Thoracic aorta (tissue), 2 donors: ENCODE measurements around the gene CUTA. TPM values are rescaled to one million over a fixed set of nuclear protein-coding genes. Genes with fewer than 3 reads are reported as not detected.
"Not testable (repeated sequence)": the region's sequence is repeated elsewhere in the genome, so short reads cannot be mapped to it uniquely, and the experiment has no call there.

ENCODE experiments used
- ATAC-seq: fragments of 150-250 bp; one replicate; pipeline ENCODE4 v1.8.0; 2017; ENCODE audit warnings: low read depth; ENCODE audit not compliant: insufficient number of reproducible peaks, low FRiP score
- DNase-seq: peaks from one replicate; pipeline ENCODE4 v3.0.0-alpha.2; 2020; ENCODE audit warnings: low spot score
- H3K27ac ChIP-seq, 2 donors: fragments of 200-600 bp; sonication (generic); 1 replicate in 1 of 2; 2 replicates in 1 of 2; pipeline ENCODE4 v1.5.1; 2016; ENCODE audit warnings: mild to moderate bottlenecking in 2 of 2, moderate library complexity in 2 of 2
- H3K27me3 ChIP-seq: fragments of 200-600 bp; sonication (generic); replicated peaks from 2 replicates; pipeline ENCODE4 v1.6.0; 2016; ENCODE audit warnings: mild to moderate bottlenecking; ENCODE audit not compliant: insufficient read depth
- H3K36me3 ChIP-seq: fragments of 200-600 bp; sonication (generic); one replicate; pipeline ENCODE4 v1.5.1; 2016
- H3K4me1 ChIP-seq, 2 donors: fragments of 200-600 bp; sonication (generic); 1 replicate in 1 of 2; 2 replicates in 1 of 2; pipeline versions ENCODE4 v1.5.1 to v1.6.0; 2016; ENCODE audit warnings: low read depth in 2 of 2, mild to moderate bottlenecking in 1 of 2; ENCODE audit not compliant: control insufficient read depth in 1 of 2
- H3K4me3 ChIP-seq: fragments of 200-600 bp; sonication (generic); 2 replicates; pipeline ENCODE4 v1.5.1; 2016; ENCODE audit warnings: mild to moderate bottlenecking
- H3K9me3 ChIP-seq: fragments of 200-600 bp; sonication (generic); 2 replicates; pipeline ENCODE4 v1.5.1; 2016
- CTCF ChIP-seq: fragments of 200-600 bp; sonication (generic); IDR thresholded peaks from one replicate; pipeline ENCODE4 v1.5.1; 2019; ENCODE audit warnings: antibody characterized with exemption
- total RNA-seq, 2 donors: library from RNA; depleted of rRNA; stranded (reverse); fragments of >200 nt; gene quantifications; one replicate each; pipeline versions ENCODE4 v1.1.0 to v1.2.3, GENCODE V29; 2016

Gene CUTA
- total RNA-seq, 2 donors from 2014 or later: 60.3 to 207 TPM

GRCh38 chr6:33377171-33377570 is 40.7 kb downstream of the CUTA start:
- DNase-seq (no peak), ATAC-seq (no peak)
- H3K4me1 ChIP-seq: peaks cover 14 to 21% of the 10 kb centered on the region in 2 donors
- H3K36me3 ChIP-seq: no peaks in the 10 kb centered on the region
- no peaks in the 10 kb centered on the region for H3K27me3 ChIP-seq
- no peak overlapping the region for H3K27ac ChIP-seq
- H3K4me3 ChIP-seq: peak overlapping the region; percentile 15
- no peaks in the 10 kb centered on the region for H3K9me3 ChIP-seq
- no peak for TF ChIP-seq CTCF

GRCh38 chr6:33375143-33375671 is 42.7 kb downstream of the CUTA start:
- H3K4me3 ChIP-seq: peak overlapping the region; percentile 54
- no peaks in the 10 kb centered on the region for H3K27me3 ChIP-seq
- no peaks in the 10 kb centered on the region for H3K9me3 ChIP-seq
- peaks cover 14 to 21% of the 10 kb centered on the region in 2 donors for H3K4me1 ChIP-seq
- TF ChIP-seq CTCF: no peak
- ATAC-seq (peak; percentile 96), DNase-seq (peak; percentile 56)
- peak overlapping the region; percentile 57 to 63 for H3K27ac ChIP-seq
- H3K36me3 ChIP-seq: no peaks in the 10 kb centered on the region

GRCh38 chr6:33373960-33374910 is 43.7 kb downstream of the CUTA start:
- TF ChIP-seq CTCF: no peak
- H3K27ac ChIP-seq: peak overlapping the region; percentile 25 to 63
- H3K4me1 ChIP-seq: peaks cover 14 to 21% of the 10 kb centered on the region in 2 donors
- ATAC-seq (no peak), DNase-seq (no peak)
- H3K27me3 ChIP-seq: no peaks in the 10 kb centered on the region
- no peaks in the 10 kb centered on the region for H3K36me3 ChIP-seq
- H3K4me3 ChIP-seq: no peak overlapping the region
- no peaks in the 10 kb centered on the region for H3K9me3 ChIP-seq

GRCh38 chr6:33372526-33373123 is 45.3 kb downstream of the CUTA start:
- H3K4me3 ChIP-seq: no peak overlapping the region
- no peaks in the 10 kb centered on the region for H3K27me3 ChIP-seq
- no peak for DNase-seq
- H3K36me3 ChIP-seq: no peaks in the 10 kb centered on the region
- no peaks in the 10 kb centered on the region for H3K9me3 ChIP-seq
- H3K27ac ChIP-seq: no peak overlapping the region
- H3K4me1 ChIP-seq: peaks cover 14 to 21% of the 10 kb centered on the region in 2 donors
- TF ChIP-seq CTCF: no peak
- no peak for ATAC-seq

- H3K27ac ChIP-seq, H3K36me3 ChIP-seq, H3K4me3 ChIP-seq, H3K27me3 ChIP-seq, H3K9me3 ChIP-seq, DNase-seq, ATAC-seq: not testable (repeated sequence)
- H3K4me1 ChIP-seq: peaks cover 14 to 21% of the 10 kb centered on the region in 2 donors
These were observed 46.0 kb downstream of the CUTA start for GRCh38 chr6:33371901-33372300.

- not testable (repeated sequence) for H3K36me3 ChIP-seq, H3K4me1 ChIP-seq, H3K27me3 ChIP-seq, ATAC-seq, DNase-seq, H3K9me3 ChIP-seq, H3K27ac ChIP-seq, H3K4me3 ChIP-seq
These were observed 50.2 kb downstream of the CUTA start for GRCh38 chr6:33367715-33368025.
